Measurements from ENCODE around the gene PECR.

GRCh38 chr2:216043949-216044348 is 37.7 kb downstream of the PECR start:
- TF ChIP-seq POLR2AphosphoS5 (IDR thresholded peaks at IDR 0.05; ENCODE audit: borderline replicate concordance, low read depth, low read length) (no peak), EZH2 (IDR thresholded peaks at IDR 0.05) (no peak)
